T-cell (primary cell): ENCODE results near the gene COBL. TPM values are rescaled to one million over a fixed set of nuclear protein-coding genes. Genes with fewer than 3 reads are reported as not detected.

Experiments used
- ATAC-seq, 4 experiments: fragments of 200-7000 bp in 3 of 4; fragments of 150-1000 bp in 1 of 4; cut with Tn5 transposase; replicated peaks in 1 of 4; 1 replicate in 3 of 4; 2 replicates in 1 of 4; pipeline ENCODE4 v1.10.0; 2021; ENCODE audit warnings: moderate library complexity in 3 of 4, mild to moderate bottlenecking in 2 of 4, moderate number of reproducible peaks in 1 of 4
- CTCF ChIA-PET, 2 donors: fragments of 300-600 bp; sonication (Branson Sonifier 250); formaldehyde crosslinking; loops; one replicate each; lab custom pipeline; 2022; ENCODE audit warnings: antibody characterized with exemption in 2 of 2; lab: Charles Lee
- POLR2A ChIA-PET, 2 donors: fragments of 300-600 bp; sonication (Branson Sonifier 250); formaldehyde crosslinking; loops; one replicate each; lab custom pipeline; 2022; ENCODE audit warnings: antibody characterized with exemption in 2 of 2; lab: Charles Lee
- DNase-seq, 35 experiments: peaks; one replicate each; pipeline versions ENCODE4 v3.0.0 to v3.0.0-alpha.2; 2013 to 2023
- H3K27ac ChIP-seq: one replicate; pipeline ENCODE4 v1.5.1; 2013; ENCODE audit warnings: low read length
- H3K27me3 ChIP-seq, 2 experiments: replicated peaks in 1 of 2; 1 replicate in 1 of 2; 2 replicates in 1 of 2; pipeline versions ENCODE4 v1.6.1 to v1.7.0; 2013; ENCODE audit warnings: low read length in 1 of 2, mixed read lengths in 1 of 2; ENCODE audit not compliant: control insufficient read depth in 2 of 2, insufficient read depth in 2 of 2; ENCODE audit errors: extremely low read depth in 1 of 2
- H3K36me3 ChIP-seq, 2 donors: 1 replicate in 1 of 2; 2 replicates in 1 of 2; pipeline versions ENCODE4 v1.6.1 to v1.7.0; 2013; ENCODE audit warnings: low read length in 1 of 2; ENCODE audit not compliant: control insufficient read depth in 2 of 2, insufficient read depth in 1 of 2; ENCODE audit errors: extremely low read depth in 1 of 2
- H3K4me1 ChIP-seq, 2 experiments: 1 replicate in 1 of 2; 2 replicates in 1 of 2; pipeline versions ENCODE4 v1.6.1 to v1.7.0; 2013; ENCODE audit warnings: low read length in 2 of 2, mixed read lengths in 1 of 2; ENCODE audit not compliant: insufficient read depth in 2 of 2, control insufficient read depth in 1 of 2; ENCODE audit errors: extremely low read depth in 1 of 2
- H3K4me3 ChIP-seq, 2 donors: 1 replicate in 1 of 2; 2 replicates in 1 of 2; pipeline versions ENCODE4 v1.5.1 to v1.7.0; 2013; ENCODE audit warnings: mild to moderate bottlenecking in 2 of 2, low read length in 1 of 2, moderate library complexity in 1 of 2; ENCODE audit not compliant: control insufficient read depth in 1 of 2; ENCODE audit errors: extremely low read depth in 1 of 2
- H3K9me3 ChIP-seq: 2 replicates; pipeline ENCODE4 v1.7.0; 2013
- H3K27ac Mint-ChIP-seq, 2 donors: one replicate each; pipeline ENCODE4 v1.8.0; 2020 to 2021; ENCODE audit warnings: mild to moderate bottlenecking in 2 of 2, mixed read lengths in 2 of 2
- H3K27me3 Mint-ChIP-seq, 2 donors: one replicate each; pipeline ENCODE4 v1.8.0; 2021 to 2022; ENCODE audit warnings: mixed read lengths in 2 of 2
- H3K36me3 Mint-ChIP-seq: one replicate; pipeline ENCODE4 v1.8.0; 2021; ENCODE audit warnings: mixed read lengths
- H3K4me1 Mint-ChIP-seq, 3 donors: one replicate each; pipeline ENCODE4 v1.8.0; 2020 to 2022; ENCODE audit warnings: mixed read lengths in 3 of 3, mild to moderate bottlenecking in 1 of 3
- H3K4me3 Mint-ChIP-seq, 3 donors: one replicate each; pipeline ENCODE4 v1.8.0; 2020 to 2022; ENCODE audit warnings: mild to moderate bottlenecking in 3 of 3, mixed read lengths in 3 of 3, moderate library complexity in 3 of 3
- H3K9me3 Mint-ChIP-seq, 3 donors: one replicate each; pipeline ENCODE4 v1.8.0; 2020 to 2022; ENCODE audit warnings: mixed read lengths in 3 of 3
- WGBS: methylation state at CpG from one replicate; pipeline ENCODE4 v1.1.5; 2013; ENCODE audit warnings: missing lambda C conversion rate; ENCODE audit not compliant: insufficient coverage; 5-methylcytosine and 5-hydroxymethylcytosine counted together
- total RNA-seq, 35 experiments: library from RNA in 6 of 35; stranded (reverse) in 6 of 35; fragments of 120-200 nt in 1 of 35; gene quantifications; one replicate each; pipeline versions ENCODE4 v1.2.1 to v1.2.4 and lab custom pipeline; 2013 to 2026

COBL gene
- total RNA-seq, 5 donors from 2014 or later (not counting 1 experiment from before 2014, with no cell fraction given): 0.07 to 0.26 (median 0.17) TPM; not detected in 1

DNA sequence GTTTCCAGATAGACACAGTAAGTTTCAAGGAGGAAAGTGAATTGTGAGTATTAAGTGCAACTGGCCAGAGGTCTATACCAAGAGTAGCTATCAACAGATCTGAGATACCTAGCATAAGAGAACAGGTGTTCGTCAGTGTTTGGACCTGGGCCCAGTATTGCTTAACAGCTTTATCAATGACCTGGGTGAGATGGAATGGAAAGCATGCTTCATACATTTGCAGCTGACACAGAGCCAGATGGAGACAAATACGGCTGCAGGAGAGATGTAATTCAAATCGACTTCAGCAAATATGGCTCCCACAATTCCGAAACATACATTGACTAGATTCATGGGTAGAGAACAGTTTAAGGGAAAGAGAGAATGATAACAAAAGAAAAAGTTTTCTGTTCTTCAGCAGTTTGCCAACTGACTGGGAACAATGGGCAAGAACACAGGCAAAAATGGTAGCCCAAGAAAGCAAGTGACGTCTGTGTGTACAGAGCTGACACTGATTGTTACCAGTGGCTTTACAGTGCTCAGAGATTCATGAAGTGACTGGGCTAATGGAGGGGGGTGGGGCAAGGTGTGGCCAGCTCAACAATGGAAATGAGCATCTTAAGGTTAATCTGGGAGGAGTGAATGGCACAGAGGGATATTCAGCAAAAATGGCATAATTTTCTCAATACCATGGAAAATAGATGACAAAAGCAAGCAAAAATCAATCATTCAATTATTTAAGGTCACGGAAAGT is 28.0 kb upstream of the COBL start:
- Mint-ChIP-seq H3K4me3 (no peak overlapping the region), H3K27ac (no peak overlapping the region), H3K4me1 (no peaks in the 10 kb centered on the region), H3K9me3 (no peaks in the 10 kb centered on the region), H3K36me3 (no peaks in the 10 kb centered on the region), H3K27me3 (peaks cover 2 to 14% of the 10 kb centered on the region in 2 donors)
- no peaks in the 10 kb centered on the region for H3K4me1 ChIP-seq
- no peak overlapping the region for H3K27ac ChIP-seq
- H3K36me3 ChIP-seq: no peaks in the 10 kb centered on the region
- ChIA-PET CTCF (interaction anchor here in 1 of 2 donors (0.6 kb wide), 1 partner anchor 26 kb away, joined by 4 read pairs; no protein-coding TSS in a partner anchor), POLR2A (no interaction called here)
- H3K9me3 ChIP-seq: no peaks in the 10 kb centered on the region
- no peak for ATAC-seq
- H3K4me3 ChIP-seq: no peak overlapping the region
- 92% methylated on average over 3 of the region's 6 CpGs for WGBS
- no peak for DNase-seq
- no peaks in the 10 kb centered on the region for H3K27me3 ChIP-seq

DNA sequence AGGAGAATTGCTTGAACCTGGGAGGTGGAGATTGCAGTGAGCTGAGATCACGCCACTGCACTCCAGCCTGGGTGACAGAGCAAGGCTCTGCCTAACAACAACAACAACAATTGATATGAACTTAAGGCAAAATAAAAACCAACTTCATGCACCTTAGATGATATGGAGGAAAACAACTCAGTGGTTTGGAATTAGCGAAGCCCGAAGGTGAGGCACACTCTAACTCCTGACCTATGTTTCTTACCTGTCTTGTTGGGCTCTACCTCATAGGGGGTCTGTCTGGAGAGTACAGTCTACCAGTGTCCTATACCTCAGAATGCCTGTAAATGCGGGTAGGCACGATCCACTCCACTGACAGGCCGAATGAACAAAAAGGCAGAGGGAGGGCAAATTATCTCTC is 24.3 kb upstream of the COBL start:
- no peak for ATAC-seq
- ChIA-PET POLR2A (no interaction called here), CTCF (no interaction called here)
- WGBS: 80% methylated on average over 1 of the region's 6 CpGs
- Mint-ChIP-seq H3K4me3 (no peak overlapping the region), H3K36me3 (no peaks in the 10 kb centered on the region), H3K27ac (no peak overlapping the region), H3K9me3 (no peaks in the 10 kb centered on the region), H3K4me1 (no peaks in the 10 kb centered on the region), H3K27me3 (peaks cover 2 to 14% of the 10 kb centered on the region in 2 donors)
- Histone ChIP-seq H3K27ac (no peak overlapping the region), H3K4me3 (no peak overlapping the region), H3K4me1 (no peaks in the 10 kb centered on the region), H3K9me3 (no peaks in the 10 kb centered on the region), H3K27me3 (no peaks in the 10 kb centered on the region), H3K36me3 (no peaks in the 10 kb centered on the region)
- no peak for DNase-seq

DNA sequence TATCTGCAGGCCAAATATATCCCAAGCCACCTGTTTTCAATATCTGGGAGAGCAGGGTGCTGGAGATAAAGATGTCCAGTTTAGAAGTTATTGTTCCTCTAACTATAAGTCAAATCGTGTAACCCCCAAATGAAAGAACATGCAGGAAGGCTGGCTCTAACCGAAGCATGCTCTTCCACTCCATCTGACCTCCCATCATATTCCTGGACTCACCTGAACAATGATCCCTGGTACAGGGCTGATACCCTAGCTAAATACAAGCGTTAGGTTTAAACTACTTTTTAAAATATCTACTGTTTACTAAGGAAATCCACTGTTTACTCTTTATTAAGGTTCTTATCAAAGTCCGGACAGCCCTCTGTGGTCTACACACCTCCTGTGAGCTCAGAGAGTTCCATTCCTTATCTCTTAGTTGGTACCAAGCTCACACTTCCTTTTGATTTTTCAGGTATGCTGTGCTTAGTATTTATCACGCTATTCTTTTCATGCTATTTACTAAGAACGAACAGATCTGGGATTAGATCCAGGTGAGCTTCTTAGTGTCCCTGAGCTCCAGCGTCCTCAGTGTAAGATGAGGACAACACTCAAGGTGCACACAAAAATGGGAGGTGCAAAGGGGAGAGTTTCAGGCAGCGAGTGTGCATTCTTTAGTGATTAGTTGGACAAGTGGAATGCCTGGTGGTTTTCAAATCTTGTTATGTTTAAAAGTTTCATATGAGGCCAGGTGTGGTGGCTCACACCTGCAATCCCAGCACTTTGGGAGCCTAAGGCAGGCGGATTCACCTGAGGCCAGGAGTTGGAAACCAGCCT is 23.6 kb upstream of the COBL start:
- Histone ChIP-seq H3K27me3 (no peaks in the 10 kb centered on the region), H3K9me3 (no peaks in the 10 kb centered on the region), H3K4me3 (no peak overlapping the region), H3K27ac (no peak overlapping the region), H3K36me3 (no peaks in the 10 kb centered on the region), H3K4me1 (no peaks in the 10 kb centered on the region)
- ATAC-seq (no peak), DNase-seq (no peak)
- H3K4me1 Mint-ChIP-seq: no peaks in the 10 kb centered on the region
- CTCF ChIA-PET: no interaction called here
- peaks cover 2 to 10% of the 10 kb centered on the region in 2 donors for H3K27me3 Mint-ChIP-seq
- POLR2A ChIA-PET: no interaction called here
- H3K9me3 Mint-ChIP-seq: no peaks in the 10 kb centered on the region
- no peaks in the 10 kb centered on the region for H3K36me3 Mint-ChIP-seq
- H3K27ac Mint-ChIP-seq: no peak overlapping the region
- 49% methylated on average over 6 of the region's 9 CpGs for WGBS
- H3K4me3 Mint-ChIP-seq: no peak overlapping the region

DNA sequence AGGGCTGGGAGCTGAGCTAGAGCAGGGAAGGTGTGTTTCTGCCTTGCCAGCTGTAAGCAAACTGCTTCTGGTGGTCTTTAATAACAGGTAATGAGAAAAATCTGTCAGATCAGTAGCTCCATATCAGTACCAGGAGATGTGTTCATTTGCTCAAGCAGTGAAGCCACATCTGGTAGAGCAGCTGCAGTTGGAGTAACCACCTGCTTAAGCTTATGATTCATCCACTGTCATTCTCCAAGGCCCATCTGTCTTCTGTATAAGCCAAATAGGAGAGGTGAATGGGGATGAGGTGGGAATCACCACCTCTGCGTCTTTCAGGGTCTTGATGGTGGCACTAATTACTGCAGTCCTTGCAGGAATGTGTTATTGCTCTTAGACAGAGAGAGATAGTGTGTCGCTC is 18.4 kb upstream of the COBL start:
- no peak for ATAC-seq
- no peak for DNase-seq
- no peaks in the 10 kb centered on the region for H3K9me3 ChIP-seq
- no peaks in the 10 kb centered on the region for H3K27me3 ChIP-seq
- ChIA-PET CTCF (no interaction called here), POLR2A (no interaction called here)
- no peak overlapping the region for H3K4me3 Mint-ChIP-seq
- H3K4me1 Mint-ChIP-seq: no peaks in the 10 kb centered on the region
- H3K9me3 Mint-ChIP-seq: no peaks in the 10 kb centered on the region
- H3K27me3 Mint-ChIP-seq: peaks cover 0 to 6% of the 10 kb centered on the region in 2 donors
- 67% methylated on average over 1 of the region's 2 CpGs for WGBS
- H3K36me3 ChIP-seq: no peaks in the 10 kb centered on the region
- H3K36me3 Mint-ChIP-seq: no peaks in the 10 kb centered on the region
- no peaks in the 10 kb centered on the region for H3K4me1 ChIP-seq
- H3K4me3 ChIP-seq: no peak overlapping the region
- no peak overlapping the region for H3K27ac Mint-ChIP-seq
- no peak overlapping the region for H3K27ac ChIP-seq

DNA sequence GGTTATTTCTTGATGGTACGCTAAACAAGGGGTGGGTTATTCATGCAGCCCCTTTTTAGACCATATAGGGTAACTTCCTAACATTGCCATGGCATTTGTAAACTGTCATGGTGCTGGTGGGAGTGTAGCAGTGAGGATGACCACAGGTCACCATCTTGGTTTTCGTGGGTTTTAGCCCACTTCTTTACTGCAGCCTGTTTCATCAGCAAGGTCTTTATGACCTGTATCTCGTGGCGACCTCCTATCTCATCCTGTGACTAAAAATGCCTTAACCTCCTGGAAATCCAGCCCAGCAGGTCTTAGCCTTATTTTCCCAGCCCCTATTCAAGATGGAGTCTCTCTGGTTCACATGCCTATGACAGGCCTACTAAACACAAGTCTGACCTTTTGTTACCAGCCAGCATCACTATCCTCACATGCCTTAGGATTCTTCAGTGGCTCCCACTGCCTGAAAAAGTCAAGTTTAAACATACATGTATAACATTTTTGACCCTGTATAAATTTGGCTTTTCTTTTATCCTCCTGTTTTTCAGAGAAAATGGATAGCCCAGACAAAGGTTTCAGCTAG is 13.2 kb upstream of the COBL start:
- Histone ChIP-seq H3K9me3 (no peaks in the 10 kb centered on the region), H3K36me3 (no peaks in the 10 kb centered on the region), H3K4me1 (no peaks in the 10 kb centered on the region), H3K27me3 (peaks cover 2 to 6% of the 10 kb centered on the region in 2 experiments), H3K27ac (no peak overlapping the region), H3K4me3 (no peak overlapping the region)
- H3K4me3 Mint-ChIP-seq: no peak overlapping the region
- 42% methylated on average over 3 of the region's 4 CpGs for WGBS
- DNase-seq: no peak
- CTCF ChIA-PET: no interaction called here
- POLR2A ChIA-PET: no interaction called here
- no peak for ATAC-seq
- H3K27ac Mint-ChIP-seq: no peak overlapping the region
- peaks cover 0 to 6% of the 10 kb centered on the region in 2 donors for H3K27me3 Mint-ChIP-seq
- no peaks in the 10 kb centered on the region for H3K9me3 Mint-ChIP-seq
- H3K4me1 Mint-ChIP-seq: no peaks in the 10 kb centered on the region
- no peaks in the 10 kb centered on the region for H3K36me3 Mint-ChIP-seq

DNA sequence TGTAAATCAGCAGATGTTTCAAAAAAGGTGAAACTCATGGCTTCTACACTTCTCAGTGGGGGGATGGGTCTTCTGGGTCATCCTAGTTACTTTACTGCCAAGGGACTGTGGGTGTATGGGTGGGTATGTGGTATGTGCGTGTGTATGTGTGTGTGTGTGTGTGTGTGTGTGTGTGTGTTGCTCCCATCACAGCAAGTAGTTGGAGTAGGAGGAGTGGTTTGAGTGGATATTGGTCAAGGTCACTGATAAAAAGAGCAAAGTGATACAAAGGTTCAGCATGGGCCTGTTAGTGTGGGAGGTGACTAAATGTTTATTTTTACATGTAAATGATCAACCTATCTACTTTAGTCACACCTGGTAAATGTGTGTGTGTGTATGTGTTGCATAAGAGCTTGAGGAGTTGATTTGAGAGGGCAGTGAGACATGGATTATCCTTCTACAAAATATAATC is 11.8 kb upstream of the COBL start:
- Histone ChIP-seq H3K9me3 (no peaks in the 10 kb centered on the region), H3K27ac (no peak overlapping the region), H3K4me1 (no peaks in the 10 kb centered on the region), H3K36me3 (no peaks in the 10 kb centered on the region), H3K4me3 (no peak overlapping the region), H3K27me3 (peaks cover 2 to 6% of the 10 kb centered on the region in 2 experiments)
- 67% methylated on average over 1 of the region's 1 CpG for WGBS
- Mint-ChIP-seq H3K9me3 (no peaks in the 10 kb centered on the region), H3K27ac (no peak overlapping the region), H3K36me3 (no peaks in the 10 kb centered on the region), H3K4me1 (no peaks in the 10 kb centered on the region), H3K4me3 (no peak overlapping the region), H3K27me3 (peaks cover 0 to 9% of the 10 kb centered on the region in 2 donors)
- CTCF ChIA-PET: no interaction called here
- ATAC-seq (no peak), DNase-seq (no peak)
- POLR2A ChIA-PET: no interaction called here
